Ovary (tissue), 9 donors: ENCODE data around the gene CCNK. TPM values are rescaled to one million over a fixed set of nuclear protein-coding genes. Genes with fewer than 3 reads are reported as not detected.

ENCODE experiments used
- DNase-seq, 5 donors: peaks; one replicate each; pipeline ENCODE4 v3.0.0-alpha.2; 2019 to 2020
- H3K27ac ChIP-seq, 2 donors: fragments of 200-600 bp; one replicate each; pipeline versions ENCODE4 v1.5.1 to v1.8.0; 2019 to 2022
- H3K27me3 ChIP-seq: fragments of 200-600 bp; one replicate; pipeline ENCODE4 v1.8.0; 2022
- H3K36me3 ChIP-seq: fragments of 200-600 bp; sonication (generic); one replicate; pipeline ENCODE4 v1.5.1; 2019
- H3K4me1 ChIP-seq: one replicate; pipeline ENCODE4 v1.8.1; 2013; ENCODE audit warnings: mild to moderate bottlenecking, moderate library complexity; ENCODE audit not compliant: insufficient read depth
- H3K4me3 ChIP-seq: fragments of 200-600 bp; sonication (generic); one replicate; pipeline ENCODE4 v1.5.1; 2017
- H3K9me3 ChIP-seq, 2 donors: fragments of 200-600 bp in 1 of 2; sonication (generic) in 1 of 2; one replicate each; pipeline versions ENCODE4 v1.5.1 to v1.8.1; 2013 to 2019; ENCODE audit warnings: mild to moderate bottlenecking in 1 of 2, moderate library complexity in 1 of 2
- CTCF ChIP-seq, 3 donors: fragments of 450-650 bp in 2 of 3; fragments of 200-600 bp in 1 of 3; IDR thresholded peaks; one replicate each; pipeline versions ENCODE4 v1.5.1 to v1.8.0; 2016 to 2022; ENCODE audit warnings: antibody characterized with exemption in 3 of 3, mild to moderate bottlenecking in 1 of 3
- EP300 ChIP-seq: sonication (generic); formaldehyde crosslinking; IDR thresholded peaks from one replicate; pipeline ENCODE4 v1.6.1; 2017; ENCODE audit warnings: antibody characterized with exemption
- POLR2A ChIP-seq: fragments of 450-650 bp; IDR thresholded peaks from one replicate; pipeline ENCODE4 v1.6.1; 2017; ENCODE audit warnings: antibody characterized with exemption, mild to moderate bottlenecking, moderate library complexity
- WGBS, 3 donors: extraction: QIAGEN DNeasy Blood & Tissue Kit in 1 of 3; methylation state at CpG; one replicate each; pipeline versions ENCODE4 v1.1.5 to v1.1.7; 2013 to 2017; 5-methylcytosine and 5-hydroxymethylcytosine counted together
- intact Hi-C, 4 donors: fragments of 100-400 bp; cut with DNase I; formaldehyde crosslinking; loops; one replicate each; pipeline versions ENCODE4 v1.11.0 to v1.15.1; 2022 to 2023
- polyA plus RNA-seq, 2 donors: library from polyadenylated mRNA; stranded (reverse); fragments of 200-250 nt in 1 of 2; fragments of 350-450 nt in 1 of 2; fragmentation: Illumina TruSeq in 1 of 2; extraction: RNeasy Lipid Tissue Mini Kit (QIAGEN cat#74804) in 1 of 2; gene quantifications; one replicate each; pipeline ENCODE4 v1.2.3, GENCODE V29; 2013 to 2014
- total RNA-seq, 7 donors: library from RNA; depleted of rRNA in 2 of 7; stranded (reverse); fragments of >200 nt in 2 of 7; fragmentation: NEBNext Ultra II Directional in 3 of 7; extraction: Animal tissue kit (Norgen Biotek cat#: 25700) in 3 of 7; gene quantifications; one replicate each; pipeline versions ENCODE4 v1.1.0 to v1.2.4, GENCODE V29; 2016 to 2023
- donor health status: DM: no; HTN: no; CAD: no; lungs with moderate emphysema.
- donor health status: DM: no; HTN: no; CAD: no.
- donor health status: Bipolar disorder and iron deficiency.
- donor health status: DM: yes; HTN: yes; CAD: no.
- donor health status: DM: no; HTN: no; CAD: no.
- donor health status: DM: yes; HTN: yes; CAD: no.

The CCNK gene
- total and polyA plus RNA-seq, 9 donors, result 17.3 to 60.0 (median 46.8) TPM

- Histone ChIP-seq H3K4me1 (peaks cover 20% of the 10 kb centered on the region), H3K27me3 (no peaks in the 10 kb centered on the region)
- peak in 4 of 5 donors; percentile 15 to 48 (median 34) for DNase-seq
Measured at GRCh38 chr14:99522025-99522401, 40.8 kb downstream of the CCNK start.

GRCh38 chr14:99522457-99522891, 41.3 kb downstream of the CCNK start:
- no peak overlapping the region for H3K4me3 ChIP-seq
- peak; percentile 47 to 72 (median 69) for DNase-seq
- TF ChIP-seq POLR2A, result no peak
- no peak for TF ChIP-seq CTCF (IDR thresholded peaks at IDR 0.05)
- no peak for TF ChIP-seq EP300
- no peaks in the 10 kb centered on the region for H3K27me3 ChIP-seq
- 7 to 12% (median 9%) methylated on average over 11 to 12 of the region's 12 CpGs for WGBS, 3 donors
- H3K9me3 ChIP-seq, result no peaks in the 10 kb centered on the region
- H3K4me1 ChIP-seq, result peaks cover 20% of the 10 kb centered on the region
- peak overlapping the region in 1 of 2 donors; percentile 54 for H3K27ac ChIP-seq
- intact Hi-C loops, result loop anchor here in 2 of 4 donors (5.0 to 10.0 kb wide), 2 partner anchors 85 to 362 kb away; no protein-coding TSS in a partner anchor
- no peaks in the 10 kb centered on the region for H3K36me3 ChIP-seq

More at GRCh38 chr14:99522025-99522401, 40.8 kb downstream of the CCNK start:
- TF ChIP-seq EP300 (no peak), CTCF (IDR thresholded peaks at IDR 0.05) (no peak)
- 69 to 71% (median 70%) methylated on average over 18 of the region's 18 CpGs for WGBS, 3 donors
- H3K4me3 ChIP-seq, result no peak overlapping the region
- H3K9me3 ChIP-seq, result no peaks in the 10 kb centered on the region
- H3K27ac ChIP-seq, result peak overlapping the region in 1 of 2 donors; percentile 54
- no peaks in the 10 kb centered on the region for H3K36me3 ChIP-seq
- intact Hi-C loops, result loop anchor here in 2 of 4 donors (5.0 to 10.0 kb wide), 2 partner anchors 85 to 363 kb away; no protein-coding TSS in a partner anchor

- no peaks in the 10 kb centered on the region for H3K27me3 ChIP-seq
- intact Hi-C loops, result loop anchor here in 2 of 4 donors (5.0 to 10.0 kb wide), 2 partner anchors 84 to 362 kb away; no protein-coding TSS in a partner anchor
- peaks cover 20% of the 10 kb centered on the region for H3K4me1 ChIP-seq
- H3K36me3 ChIP-seq, result no peaks in the 10 kb centered on the region
- no peak overlapping the region for H3K4me3 ChIP-seq
- peak overlapping the region; percentile 47 to 54 for H3K27ac ChIP-seq
- H3K9me3 ChIP-seq, result no peaks in the 10 kb centered on the region
- DNase-seq, result peak in 3 of 5 donors; percentile 53 to 73 (median 70)
- 13 to 16% (median 15%) methylated on average over 14 of the region's 14 CpGs for WGBS, 3 donors
- no peak for TF ChIP-seq CTCF (IDR thresholded peaks at IDR 0.05)
- TF ChIP-seq EP300, result no peak
- no peak for TF ChIP-seq POLR2A
Measured at GRCh38 chr14:99522934-99523703, 41.9 kb downstream of the CCNK start.

GRCh38 chr14:99523704-99524055, 42.5 kb downstream of the CCNK start:
- Histone ChIP-seq H3K9me3 (no peaks in the 10 kb centered on the region), H3K4me1 (peaks cover 18% of the 10 kb centered on the region), H3K36me3 (no peaks in the 10 kb centered on the region), H3K27me3 (no peaks in the 10 kb centered on the region), H3K4me3 (no peak overlapping the region), H3K27ac (peak overlapping the region; percentile 47 to 54)
- TF ChIP-seq EP300 (no peak), CTCF (IDR thresholded peaks at IDR 0.05) (no peak), POLR2A (no peak)
- intact Hi-C loops, result loop anchor here in 2 of 4 donors (5.0 to 10.0 kb wide), 2 partner anchors 84 to 361 kb away; no protein-coding TSS in a partner anchor
- no peak for DNase-seq
- WGBS, 3 donors, result 56 to 68% (median 62%) methylated on average over 5 of the region's 5 CpGs
